SK-N-MC (cell line): ENCODE results near the gene NTN4.

Source experiments
- EZH2 ChIP-seq: fragments of 200-600 bp; sonication (generic); IDR thresholded peaks from one replicate; pipeline ENCODE4 v1.6.1; 2017; ENCODE audit warnings: antibody characterized with exemption
- FOXP2 ChIP-seq: optimal IDR thresholded peaks from 2 replicates; pipeline ENCODE3; 2011; ENCODE audit warnings: mild to moderate bottlenecking, moderate library complexity; ENCODE audit not compliant: insufficient read depth; ENCODE audit errors: extremely low read length, control extremely low read depth
- POLR2AphosphoS5 ChIP-seq: IDR thresholded peaks from 2 replicates; pipeline ENCODE4 v1.6.1; 2012; ENCODE audit warnings: mild to moderate bottlenecking, low read depth, low read length, borderline replicate concordance

- no peak for TF ChIP-seq EZH2
- no peak for TF ChIP-seq POLR2AphosphoS5
- TF ChIP-seq FOXP2 = no peak
Observed at GRCh38 chr12:95613021-95613420, 177.5 kb downstream of the NTN4 start.
